ENCODE measurements around the gene RRAS.
"Not testable (repeated sequence)": the region's sequence is repeated elsewhere in the genome, so short reads cannot be mapped to it uniquely, and the experiment has no call there.

Gene RRAS

DNA sequence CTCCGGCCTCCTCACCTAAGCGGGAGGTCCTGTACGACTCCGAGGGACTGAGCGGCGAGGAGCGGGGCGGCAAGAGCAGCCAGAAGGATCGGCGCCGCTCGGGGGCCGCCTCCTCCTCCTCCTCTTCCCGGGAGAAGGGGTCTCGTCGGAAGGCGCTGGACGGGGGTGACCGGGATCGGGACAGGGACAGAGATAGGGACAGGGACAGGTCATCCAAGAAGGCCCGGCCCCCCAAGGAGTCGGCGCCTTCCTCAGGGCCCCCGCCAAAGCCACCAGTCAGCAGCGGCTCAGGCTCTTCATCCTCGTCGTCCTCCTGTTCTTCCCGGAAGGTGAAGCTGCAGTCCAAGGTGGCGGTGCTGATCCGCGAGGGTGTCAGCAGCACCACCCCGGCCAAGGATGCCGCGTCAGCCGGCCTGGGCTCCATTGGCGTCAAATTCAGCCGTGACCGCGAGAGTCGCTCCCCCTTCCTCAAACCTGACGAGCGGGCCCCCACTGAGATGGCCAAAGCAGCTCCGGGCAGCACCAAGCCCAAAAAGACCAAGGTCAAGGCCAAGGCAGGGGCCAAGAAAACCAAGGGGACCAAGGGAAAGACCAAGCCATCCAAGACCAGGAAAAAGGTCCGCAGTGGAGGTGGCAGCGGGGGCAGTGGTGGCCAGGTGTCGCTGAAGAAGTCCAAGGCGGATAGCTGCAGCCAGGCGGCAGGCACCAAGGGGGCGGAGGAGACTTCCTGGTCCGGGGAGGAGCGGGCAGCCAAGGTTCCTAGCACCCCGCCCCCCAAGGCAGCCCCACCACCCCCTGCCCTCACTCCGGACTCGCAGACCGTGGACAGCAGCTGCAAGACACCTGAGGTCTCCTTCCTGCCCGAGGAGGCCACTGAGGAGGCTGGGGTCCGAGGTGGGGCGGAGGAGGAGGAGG, 12.9 kb upstream of the RRAS start:
- no peak for DNase-seq

DNA sequence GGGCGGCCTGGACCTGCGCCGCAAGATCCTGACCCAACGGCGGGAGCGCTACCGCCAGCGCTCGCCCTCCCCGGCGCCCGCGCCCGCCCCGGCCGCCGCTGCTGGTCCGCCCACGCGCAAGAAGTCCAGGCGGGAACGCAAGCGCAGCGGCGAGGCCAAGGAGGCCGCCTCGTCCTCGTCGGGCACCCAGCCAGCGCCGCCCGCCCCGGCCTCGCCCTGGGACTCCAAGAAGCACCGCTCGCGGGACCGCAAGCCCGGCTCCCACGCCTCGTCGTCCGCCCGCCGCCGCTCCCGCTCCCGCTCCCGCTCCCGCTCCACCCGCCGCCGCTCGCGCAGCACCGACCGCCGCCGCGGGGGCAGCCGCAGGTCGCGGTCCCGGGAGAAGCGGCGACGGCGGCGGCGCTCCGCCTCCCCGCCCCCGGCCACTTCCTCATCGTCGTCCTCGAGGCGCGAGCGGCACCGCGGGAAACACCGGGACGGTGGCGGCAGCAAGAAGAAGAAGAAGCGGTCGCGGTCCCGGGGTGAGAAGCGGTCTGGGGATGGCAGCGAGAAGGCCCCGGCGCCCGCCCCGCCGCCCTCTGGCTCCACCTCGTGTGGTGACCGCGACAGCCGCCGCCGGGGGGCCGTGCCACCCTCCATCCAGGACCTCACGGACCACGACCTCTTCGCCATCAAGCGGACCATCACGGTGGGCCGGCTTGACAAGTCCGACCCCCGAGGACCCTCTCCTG, 12.0 kb upstream of the RRAS start:
- no peak for DNase-seq

DNA sequence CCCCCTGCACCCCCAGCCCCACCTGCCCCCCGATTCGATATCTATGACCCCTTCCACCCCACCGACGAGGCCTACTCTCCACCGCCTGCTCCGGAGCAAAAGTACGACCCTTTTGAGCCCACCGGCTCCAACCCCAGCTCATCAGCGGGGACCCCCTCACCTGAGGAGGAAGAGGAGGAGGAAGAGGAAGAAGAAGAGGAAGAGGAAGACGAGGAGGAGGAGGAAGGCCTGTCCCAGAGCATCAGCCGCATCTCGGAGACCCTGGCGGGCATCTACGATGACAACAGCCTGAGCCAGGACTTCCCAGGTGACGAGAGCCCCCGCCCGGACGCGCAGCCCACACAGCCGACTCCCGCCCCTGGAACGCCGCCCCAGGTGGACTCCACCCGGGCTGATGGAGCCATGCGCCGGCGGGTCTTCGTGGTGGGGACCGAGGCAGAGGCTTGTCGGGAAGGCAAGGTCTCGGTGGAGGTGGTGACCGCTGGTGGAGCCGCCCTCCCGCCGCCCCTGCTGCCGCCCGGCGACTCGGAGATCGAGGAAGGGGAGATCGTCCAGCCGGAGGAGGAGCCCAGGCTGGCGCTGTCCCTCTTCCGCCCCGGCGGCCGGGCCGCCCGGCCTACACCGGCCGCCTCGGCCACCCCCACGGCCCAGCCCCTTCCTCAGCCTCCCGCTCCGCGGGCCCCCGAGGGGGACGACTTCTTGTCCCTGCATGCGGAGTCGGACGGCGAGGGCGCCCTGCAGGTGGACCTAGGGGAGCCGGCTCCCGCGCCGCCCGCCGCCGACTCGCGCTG, 11.3 kb upstream of the RRAS start:
- no peak for DNase-seq

DNA sequence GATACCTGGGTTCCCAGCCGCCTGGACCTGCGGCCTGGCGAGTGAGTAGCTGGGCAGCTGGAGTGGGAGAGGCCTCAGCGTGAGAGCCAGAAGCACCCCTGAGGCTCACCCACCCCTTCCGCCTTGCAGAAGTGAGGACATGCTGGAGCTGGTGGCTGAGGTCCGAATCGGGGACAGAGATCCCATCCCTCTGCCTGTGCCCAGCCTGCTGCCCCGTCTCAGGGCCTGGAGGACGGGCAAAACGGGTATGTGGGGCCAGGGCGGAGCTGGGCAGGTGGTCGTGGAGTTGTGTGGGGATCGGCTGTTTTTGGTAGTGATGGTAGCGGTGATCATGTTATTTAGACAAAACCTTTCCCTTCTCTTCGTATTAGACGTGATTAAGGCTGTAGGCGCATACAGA, 6.6 kb upstream of the RRAS start:
- DNase-seq = no peak

DNA sequence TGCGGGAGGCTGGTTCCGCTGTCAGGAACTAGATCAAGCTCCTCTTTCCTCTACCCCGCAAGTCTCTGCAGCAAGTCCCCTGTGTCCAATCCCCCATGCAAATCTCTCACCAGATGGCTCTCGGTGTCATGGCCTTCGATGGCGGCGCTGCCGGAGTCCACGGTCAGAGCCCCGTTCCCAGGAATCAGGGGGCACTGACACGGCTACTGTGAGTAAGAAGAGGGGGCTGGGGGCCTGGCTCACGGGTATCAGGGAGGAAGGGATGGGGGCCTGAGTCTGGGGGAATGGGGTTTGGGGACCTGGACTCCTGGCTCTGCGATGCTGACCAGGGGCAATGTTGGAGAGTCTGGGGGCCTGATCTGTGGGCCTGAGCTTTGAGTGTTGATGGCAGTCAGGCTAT, 6.1 kb upstream of the RRAS start:
- DNase-seq = no peak

DNA sequence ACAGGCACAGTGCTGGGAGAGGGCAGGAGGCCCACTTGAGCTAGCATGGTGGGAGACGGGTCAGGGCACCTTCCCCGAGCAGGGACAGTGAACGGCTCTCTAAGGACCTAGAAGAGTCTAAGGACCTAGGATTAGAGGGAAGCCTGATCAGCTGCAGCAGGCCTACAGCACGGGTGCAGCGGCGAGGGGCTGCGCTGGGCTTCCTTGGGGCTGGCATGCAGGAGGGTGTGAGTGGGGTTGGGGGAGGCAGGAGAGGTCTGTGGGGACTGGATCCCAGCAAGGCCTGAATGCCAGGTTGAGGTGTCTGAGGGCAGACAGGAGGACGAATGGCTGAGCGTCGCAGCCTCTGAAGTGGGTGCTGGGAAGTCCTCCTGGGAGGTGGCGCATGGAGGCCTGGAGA, 5.6 kb upstream of the RRAS start:
- no peak for DNase-seq

DNA sequence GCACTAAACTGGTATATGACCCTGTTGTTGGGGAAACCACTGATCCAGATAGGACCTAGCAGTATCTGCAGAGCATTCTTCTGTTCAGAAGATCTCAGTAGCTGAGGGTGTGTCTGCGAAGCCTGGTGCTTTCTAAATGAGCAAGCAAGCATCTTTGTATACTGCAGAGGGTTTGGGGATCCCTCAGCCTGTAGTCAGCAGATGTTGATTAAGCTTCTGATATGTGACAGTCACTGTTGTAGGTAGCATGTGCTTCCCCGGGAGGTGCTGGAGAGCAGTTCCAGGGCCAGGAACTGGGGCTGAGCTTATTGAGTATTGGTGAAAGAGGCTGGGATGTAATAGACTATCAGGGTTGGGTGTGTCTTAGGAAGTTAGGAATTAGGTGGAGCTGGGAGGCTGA, 3.5 kb upstream of the RRAS start:
- no peak for DNase-seq

DNA sequence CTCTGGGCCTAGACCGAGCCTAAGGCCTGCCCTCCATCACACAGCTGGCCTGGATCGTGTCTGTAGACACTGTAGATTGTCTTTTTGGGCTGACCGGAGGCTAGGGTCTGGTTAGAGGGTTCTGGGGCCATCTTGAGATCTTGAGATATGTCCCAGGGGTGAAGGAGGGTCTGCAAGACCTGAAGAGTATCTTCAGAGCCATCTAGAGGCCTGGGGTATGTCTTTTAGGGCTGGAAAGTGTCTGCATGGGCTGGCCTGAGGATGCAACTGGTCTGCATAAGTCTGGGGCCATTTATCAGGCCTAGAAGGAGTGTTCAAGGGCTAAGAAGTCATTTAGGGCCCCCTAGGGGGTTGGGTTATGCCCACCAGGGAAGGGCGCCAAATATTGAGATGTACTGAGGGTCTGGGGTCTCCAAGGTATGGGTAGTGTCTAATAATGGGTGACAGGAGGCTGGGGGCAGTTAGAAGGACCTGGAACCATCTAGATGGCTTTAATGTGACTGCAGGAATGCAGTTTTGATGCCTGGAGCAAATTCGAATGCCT, 2.6 kb upstream of the RRAS start:
- no peak for DNase-seq

DNA sequence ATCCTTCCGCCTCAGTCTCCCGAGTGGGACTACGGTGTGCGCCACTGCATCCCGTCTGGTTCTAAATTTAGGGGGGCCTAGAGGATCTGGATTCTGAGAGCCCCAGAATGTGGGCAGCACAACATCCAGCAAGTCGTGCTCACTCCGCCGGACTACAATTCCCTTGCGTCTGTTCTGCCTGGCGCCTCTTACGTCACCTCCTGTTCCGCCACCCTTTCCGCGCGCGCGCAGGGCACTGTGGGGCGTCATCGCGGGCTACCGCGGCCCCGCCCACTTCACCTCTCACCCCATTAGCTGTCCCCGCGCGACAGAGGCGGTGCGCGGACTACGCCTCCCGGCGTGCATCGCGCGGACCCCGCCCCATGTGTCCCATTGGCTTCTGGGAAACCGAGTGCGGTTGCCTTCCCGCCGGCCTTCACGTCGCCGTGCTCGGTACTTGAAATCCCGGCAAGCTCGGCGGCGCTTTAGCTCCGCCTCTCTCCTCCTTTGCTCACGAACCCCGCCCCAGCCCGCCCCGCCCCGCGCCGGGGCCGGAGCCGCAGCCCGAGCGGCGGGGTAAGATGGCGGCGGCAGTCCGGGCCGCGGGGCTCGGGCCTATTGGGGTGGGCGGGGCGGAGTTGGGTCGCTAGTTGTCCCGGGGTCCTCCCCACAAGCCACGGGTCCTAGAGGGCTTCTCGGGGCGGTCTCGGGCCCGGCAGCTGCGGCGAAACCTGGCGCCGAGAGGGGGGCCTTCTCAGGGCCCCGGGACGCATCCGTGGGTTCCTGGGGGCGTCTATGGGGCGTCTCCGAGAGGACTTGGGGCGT, 1.9 kb upstream of the RRAS start, which contains the start of gene SCAF1:
Gene SCAF1 (plus strand): TSS at position 522 of the 804 bp plus-strand sequence. CDS start 2,818 bp downstream, outside the sequence.
- DNase-seq = peak; percentile 99

DNA sequence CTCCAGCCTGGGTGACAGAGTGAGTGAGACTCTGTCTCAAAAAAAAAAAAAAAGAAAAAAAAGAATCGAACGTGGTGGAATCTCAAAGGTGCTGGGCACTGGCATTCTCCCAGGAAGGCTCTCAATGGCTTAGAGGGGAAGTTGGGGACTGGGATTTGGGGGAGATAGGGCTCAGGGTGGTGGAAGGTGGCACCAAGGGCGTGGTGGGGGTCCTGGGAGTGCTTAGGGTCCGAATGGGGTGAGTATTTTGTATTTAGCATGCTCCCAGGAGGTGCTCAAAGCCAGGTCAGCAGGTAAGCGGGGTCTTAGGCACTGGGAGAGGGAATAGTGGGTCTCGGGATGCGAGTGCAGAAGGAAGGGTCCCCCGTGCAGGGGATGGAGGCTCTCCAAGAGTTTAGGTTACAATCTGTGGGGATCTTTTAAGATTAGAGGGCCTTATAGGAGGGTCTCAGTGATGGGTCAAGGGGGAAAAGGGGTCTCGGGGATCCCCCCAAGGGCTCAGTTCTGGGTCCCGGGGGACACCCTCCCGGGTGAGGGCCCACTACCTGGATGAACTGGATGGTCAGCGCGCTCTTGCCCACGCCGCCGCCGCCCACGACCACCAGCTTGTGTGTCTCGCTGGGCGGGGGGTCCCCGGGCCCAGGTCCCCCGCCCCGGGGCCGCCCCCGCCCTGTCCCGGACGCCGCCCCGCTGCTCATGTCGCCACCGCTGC, 386 bp downstream of the RRAS start:
- DNase-seq = no peak

DNA sequence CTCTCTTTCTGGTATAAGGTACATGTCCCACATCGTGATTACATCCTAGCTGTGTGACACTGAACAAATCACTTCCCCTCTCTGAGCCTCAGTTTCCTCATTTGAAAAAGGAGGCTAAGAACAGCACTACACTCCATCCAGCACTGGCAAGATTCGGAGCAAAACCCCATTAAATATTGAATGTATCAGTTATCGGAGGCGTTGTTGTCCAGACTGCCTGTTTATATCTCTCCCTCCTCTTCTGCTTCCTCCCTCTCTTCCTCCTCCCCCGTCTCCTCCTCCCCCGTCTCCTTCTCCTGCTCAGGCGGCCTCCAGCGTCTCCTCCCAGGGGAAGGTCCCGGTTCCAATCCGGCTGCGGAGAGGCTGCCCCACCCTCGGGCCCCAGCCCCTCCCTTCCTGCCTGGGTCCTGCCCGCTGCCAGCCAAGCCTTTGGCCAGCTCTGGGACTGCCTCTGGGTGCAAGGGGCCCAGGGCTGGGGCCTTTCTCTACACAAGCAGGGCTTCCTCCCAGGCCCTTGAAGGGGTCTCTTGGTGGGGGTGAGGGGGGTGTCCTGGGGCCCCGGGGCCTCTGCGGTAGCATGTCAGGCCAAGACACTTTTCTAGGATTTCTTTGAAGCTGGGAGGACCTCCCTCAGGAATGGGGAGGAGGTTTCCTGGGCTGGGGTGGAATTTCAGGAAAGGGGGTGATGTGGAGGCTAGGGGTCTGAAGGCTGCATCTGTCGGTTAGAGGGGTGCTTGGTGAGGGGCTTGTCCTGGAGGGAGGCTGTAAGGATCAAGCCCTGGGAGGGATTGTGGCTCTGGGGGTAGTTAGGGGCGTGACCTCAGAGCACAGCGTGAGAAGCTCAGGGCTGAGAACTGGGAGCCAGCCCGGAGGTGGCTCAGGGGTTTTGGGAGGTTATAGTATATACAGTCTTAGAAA, 1.9 kb downstream of the RRAS start:
- DNase-seq = no peak

DNA sequence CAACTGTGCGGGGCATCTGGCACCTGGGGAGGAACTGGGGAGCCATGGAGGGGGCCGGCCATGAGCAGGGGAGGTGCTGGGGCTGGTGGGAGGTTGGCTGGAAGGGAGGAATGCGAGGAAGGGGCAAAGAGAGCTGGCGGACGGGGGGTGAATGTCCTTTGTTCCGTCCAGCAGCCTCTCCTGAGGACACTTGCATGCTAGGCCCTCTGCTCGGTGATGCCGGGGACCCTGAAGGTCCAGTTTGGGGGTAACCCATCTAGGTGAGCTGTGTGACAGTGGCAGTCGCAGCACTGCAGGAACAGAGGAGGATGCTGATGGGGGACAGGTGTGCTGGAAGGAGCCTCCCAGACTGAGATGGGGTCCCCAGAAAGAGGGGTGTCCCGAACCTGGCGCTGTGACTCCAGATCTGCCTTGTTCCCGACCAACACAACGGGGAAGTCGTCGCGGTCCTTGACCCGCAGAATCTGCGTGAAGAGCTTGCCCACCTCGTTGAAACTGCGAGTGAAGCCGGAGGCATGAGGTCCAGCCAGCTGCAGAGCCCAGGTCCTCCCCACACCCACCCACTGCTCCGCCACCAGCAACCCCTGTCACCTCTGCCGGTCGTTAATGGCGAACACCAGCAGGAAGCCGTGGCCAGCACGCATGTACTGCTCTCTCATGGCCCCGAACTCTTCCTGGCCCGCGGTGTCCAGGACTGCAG, 3.6 kb downstream of the RRAS start:
- no peak for DNase-seq

DNA sequence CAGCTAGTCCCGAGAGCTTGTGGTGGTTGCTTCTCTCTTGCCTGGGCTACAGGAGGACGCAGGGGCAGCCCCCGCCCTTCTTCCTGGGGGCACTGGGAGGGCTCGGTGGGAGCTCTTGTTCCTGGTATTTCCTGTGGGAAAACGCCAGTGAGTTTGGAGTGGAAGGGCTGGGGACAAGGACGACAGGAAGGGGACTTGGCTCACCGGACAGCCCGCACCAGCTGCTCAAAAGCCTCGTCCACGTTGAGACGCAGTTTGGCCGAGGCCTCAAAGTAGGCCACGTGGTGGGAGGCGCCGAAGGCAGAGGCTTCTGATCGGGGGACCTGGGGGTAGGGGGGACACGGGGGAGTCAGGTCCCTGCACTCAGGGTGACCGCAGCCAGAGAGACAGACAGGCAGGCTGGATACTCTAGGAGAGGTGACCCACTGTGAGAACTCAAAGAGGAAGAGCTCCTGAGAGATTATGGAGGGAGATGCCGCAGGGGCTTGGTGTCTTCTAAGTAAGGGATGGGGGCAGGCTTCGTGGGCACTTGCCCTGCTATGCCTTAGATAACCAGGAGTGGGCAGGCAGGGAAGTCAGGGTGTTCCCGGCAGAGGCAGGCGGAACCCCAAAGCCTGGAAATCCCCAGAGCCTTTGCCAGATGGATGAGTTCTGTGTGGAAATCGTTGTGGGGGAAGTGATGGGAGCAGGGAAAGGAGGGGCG, 4.3 kb downstream of the RRAS start:
- no peak for DNase-seq

DNA sequence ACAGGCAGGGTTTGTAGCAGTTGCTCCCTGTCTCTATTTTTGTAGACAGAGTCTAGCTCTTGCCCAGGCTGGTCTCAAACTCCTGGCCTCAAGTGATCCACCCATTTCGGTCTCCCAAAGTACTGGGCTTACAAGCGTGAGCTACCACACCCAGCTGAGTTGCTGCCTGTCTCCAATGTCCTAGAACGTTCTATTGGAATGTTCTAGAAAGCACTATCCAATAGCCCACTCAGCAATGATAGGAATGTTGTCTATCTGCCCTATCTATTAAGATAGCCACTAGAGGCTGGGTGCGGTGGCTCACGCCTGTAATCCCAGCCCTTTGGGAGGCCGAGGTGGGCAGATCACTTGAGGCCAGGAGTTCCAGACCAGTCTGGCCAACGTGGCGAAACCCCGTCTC, 6.7 kb downstream of the RRAS start:
- not testable (repeated sequence) for DNase-seq

DNA sequence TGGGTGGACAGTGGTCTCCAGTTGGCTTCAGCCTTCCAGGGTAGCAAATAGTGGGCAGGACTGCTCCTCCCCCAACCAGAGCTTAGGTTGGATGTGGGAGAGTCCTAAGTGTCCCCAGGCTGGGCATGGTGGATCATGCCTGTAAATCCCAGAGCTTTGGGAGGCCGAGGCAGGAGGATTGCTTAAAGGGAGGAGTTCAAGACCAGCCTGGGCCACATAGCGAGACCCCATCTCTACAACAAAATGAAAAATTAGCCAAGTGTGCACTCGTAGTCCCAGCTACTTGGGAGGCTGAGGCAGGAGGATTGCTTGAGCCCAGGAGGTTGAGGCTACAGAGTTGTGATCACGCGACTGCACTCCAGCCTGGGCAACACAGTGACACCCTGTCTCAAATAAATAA, 7.4 kb downstream of the RRAS start:
- DNase-seq = no peak

DNA sequence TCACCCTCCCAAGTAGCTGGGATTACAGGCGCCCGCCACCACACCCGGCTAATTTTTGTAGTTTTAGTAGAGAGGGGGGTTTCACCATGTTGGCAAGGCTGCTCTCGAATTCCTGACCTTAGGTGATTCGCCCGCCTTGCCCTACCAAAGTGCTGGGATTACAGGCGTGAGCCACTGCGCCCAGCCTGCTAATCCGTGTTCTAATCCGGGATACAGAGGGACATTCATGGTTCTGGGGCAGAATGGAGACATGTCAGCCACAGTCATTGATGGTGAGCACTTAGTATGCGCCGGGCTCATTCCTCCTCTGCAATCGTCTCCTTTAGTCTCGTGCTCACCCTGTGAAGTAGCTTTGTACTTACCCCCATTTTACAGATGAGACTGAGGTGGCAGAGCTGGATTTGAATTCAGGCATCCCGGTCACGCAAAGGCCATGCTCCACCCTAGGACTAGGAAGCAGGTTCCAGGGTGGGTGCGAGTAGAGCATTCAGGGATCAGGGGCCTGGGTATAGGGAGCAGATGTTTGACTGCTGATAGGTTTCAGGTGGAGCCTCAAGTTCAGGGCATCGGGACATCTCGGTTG, 8.2 kb downstream of the RRAS start:
- no peak for DNase-seq

DNA sequence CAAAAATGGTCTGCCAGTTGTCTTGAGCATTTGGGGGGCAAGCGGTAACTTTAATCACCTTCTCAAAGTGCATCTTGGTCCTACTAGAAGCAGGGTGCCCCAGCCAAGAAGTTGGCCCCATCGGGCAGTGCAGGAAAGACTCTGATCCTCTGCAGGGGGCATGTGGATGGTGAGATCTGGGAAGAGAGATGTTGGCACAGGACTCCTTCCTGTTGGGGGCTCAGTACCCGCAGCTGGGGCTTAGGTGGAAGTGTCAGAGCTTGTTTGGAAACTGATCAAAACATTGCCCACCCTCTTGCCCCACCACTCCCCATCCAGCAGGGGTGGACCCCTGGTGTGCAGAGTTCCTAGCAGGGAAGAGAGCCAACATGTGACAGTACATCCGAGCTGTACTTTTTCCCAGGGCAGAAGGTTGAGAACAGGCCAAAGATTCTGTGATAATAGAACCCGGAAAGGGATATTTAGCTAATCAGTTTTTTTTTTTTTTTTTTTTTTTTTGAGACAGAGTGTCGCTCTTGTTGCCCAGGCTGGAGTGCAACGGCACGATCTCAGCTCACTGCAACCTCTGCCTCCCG, 8.8 kb downstream of the RRAS start:
- DNase-seq = no peak

DNA sequence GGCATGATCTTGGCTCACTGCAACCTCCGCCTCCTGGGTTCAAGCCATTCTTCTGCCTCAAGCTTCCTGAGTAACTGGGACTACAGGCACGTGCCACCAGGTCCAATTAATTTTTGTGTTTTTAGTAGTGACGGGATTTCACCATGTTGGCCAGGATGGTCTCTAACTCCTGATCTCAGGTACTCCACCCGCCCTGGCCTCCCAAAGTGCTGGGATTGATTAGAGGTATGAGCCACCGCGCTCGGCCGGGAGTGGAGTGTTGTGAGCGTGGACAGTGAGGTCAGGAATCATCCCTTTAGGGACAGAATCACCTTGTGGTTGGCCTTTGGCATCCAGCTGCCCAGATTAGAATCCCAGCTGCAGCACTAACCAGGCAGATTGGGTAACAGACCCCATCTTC, 10.3 kb downstream of the RRAS start:
- DNase-seq = no peak
